Suppressor macrophage treated with lipopolysaccharide for 1 hour (primary cell): ENCODE data around the gene DNAJC4.
"Not testable (repeated sequence)": the region's sequence is repeated elsewhere in the genome, so short reads cannot be mapped to it uniquely, and the experiment has no call there.

ENCODE experiments used
- DNase-seq, 3 donors: peaks; one replicate each; pipeline ENCODE4 v3.0.0-alpha.2; 2020 to 2022

DNAJC4 gene

DNA sequence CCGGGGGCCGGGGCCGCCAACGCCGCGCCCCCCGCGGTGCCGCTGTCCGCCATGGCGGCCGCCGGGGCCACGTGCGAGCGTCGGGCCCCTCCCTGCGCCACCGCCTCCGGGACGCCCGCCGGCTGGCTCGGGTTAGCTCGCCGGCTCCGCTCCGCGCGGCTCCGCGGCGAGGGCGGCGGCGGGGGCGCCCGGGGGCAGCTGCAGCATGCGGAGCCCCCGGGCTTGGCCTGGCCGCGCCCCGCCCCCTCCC lies 16.2 kb downstream of the DNAJC4 start:
- DNase-seq = not testable (repeated sequence)

- peak; percentile 82 to 94 (median 89) for DNase-seq
These were observed 16.8 kb downstream of the DNAJC4 start, which contains the start of gene PPP1R14B for GRCh38 chr11:64246871-64247728. Gene PPP1R14B (minus strand): TSS chr11:64246943. CDS start chr11:64246673, 270 bp downstream.

GRCh38 chr11:64247729-64248531 lies 17.6 kb downstream of the DNAJC4 start:
- no peak for DNase-seq

DNA sequence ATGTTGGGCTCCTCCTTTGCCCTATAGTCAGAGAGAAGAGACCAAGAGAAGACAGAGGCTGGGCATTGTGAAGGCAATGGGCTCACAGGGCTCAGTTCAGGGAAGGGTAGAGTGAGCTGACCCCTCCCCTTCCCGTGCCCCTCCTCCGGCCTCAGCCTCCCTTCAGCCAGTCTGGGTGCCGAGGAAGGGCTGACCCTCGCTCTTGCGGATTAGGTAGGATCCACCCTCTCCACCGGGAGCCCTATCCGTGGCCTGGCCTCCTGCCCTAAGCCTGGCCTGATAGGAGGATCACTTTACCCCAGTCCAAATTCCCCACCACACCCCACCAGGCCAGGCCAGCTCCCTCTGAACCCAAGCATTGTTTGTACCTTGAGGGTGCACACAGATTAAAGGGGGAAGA lies 18.2 kb downstream of the DNAJC4 start:
- DNase-seq = no peak

DNA sequence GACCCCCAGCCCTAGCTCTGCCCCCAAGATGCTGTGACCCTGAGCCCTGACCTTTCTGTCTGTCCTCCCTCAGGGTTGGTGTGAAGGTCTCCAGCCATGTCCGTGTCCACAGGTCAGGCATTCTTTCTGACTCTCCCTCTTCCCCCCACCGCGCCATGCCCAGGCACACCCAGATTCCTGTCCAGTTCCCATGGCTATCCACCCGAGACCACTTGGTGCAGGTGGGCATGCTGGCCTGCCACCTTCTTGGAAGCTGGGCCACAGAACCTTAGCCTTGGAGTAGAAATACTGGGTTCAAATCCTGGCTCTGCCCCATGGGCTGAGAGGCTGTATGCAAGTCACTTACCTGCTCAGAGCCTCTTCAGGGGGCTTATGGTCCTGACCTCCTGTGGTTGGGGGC lies 18.7 kb downstream of the DNAJC4 start:
- DNase-seq = no peak

DNA sequence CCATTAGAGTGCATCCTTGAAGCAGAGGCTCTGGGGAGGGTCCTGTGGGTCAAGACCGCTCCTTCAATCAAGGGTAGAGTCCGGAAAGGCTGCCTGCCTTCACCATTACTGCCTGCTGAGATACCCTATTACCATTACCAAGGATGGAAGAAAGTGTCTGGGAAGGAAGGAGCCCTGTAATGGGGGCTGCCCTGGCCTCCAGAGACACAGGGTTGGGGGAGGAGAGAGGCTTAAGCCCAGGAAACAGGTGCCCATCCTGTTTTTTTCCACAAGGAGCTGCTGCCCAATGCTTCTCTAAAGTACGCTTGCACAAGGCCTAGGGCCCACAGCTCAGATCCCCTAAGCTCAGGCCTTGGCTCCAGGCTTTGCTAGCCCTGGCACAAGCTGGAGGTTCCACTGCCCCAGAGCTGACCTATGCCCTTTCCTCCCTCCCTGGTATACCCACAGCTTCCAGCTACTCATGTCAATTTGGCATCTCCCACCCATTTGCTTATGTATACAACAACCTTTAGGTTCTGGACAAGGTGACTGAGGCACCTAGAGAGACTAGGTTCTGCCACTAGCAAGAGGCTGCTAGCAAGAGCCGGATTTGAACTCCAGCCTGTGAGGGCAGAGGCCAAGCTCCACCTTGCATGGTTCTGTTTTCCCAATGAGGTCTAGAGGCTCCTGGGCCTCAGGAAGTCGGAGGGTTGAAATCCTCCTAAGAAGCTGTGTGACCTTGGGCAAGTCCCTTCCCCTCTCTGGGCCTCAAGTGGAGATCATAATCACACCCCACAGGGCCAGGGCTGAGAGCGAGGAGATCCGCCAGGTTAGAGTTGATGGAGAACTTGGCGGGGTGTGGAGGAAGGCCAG lies 19.4 kb downstream of the DNAJC4 start:
- DNase-seq = no peak

- DNase-seq = no peak
These were observed 20.2 kb downstream of the DNAJC4 start for GRCh38 chr11:64250415-64251015.

- DNase-seq = peak; percentile 70 to 93 (median 83)
These were observed 20.8 kb downstream of the DNAJC4 start, which contains the start of gene PLCB3 for GRCh38 chr11:64251016-64251752. Gene PLCB3 (plus strand): TSS chr11:64251530. CDS start chr11:64251650, 120 bp downstream.

- no peak for DNase-seq
These were observed 21.3 kb downstream of the DNAJC4 start for GRCh38 chr11:64251753-64252002.

DNA sequence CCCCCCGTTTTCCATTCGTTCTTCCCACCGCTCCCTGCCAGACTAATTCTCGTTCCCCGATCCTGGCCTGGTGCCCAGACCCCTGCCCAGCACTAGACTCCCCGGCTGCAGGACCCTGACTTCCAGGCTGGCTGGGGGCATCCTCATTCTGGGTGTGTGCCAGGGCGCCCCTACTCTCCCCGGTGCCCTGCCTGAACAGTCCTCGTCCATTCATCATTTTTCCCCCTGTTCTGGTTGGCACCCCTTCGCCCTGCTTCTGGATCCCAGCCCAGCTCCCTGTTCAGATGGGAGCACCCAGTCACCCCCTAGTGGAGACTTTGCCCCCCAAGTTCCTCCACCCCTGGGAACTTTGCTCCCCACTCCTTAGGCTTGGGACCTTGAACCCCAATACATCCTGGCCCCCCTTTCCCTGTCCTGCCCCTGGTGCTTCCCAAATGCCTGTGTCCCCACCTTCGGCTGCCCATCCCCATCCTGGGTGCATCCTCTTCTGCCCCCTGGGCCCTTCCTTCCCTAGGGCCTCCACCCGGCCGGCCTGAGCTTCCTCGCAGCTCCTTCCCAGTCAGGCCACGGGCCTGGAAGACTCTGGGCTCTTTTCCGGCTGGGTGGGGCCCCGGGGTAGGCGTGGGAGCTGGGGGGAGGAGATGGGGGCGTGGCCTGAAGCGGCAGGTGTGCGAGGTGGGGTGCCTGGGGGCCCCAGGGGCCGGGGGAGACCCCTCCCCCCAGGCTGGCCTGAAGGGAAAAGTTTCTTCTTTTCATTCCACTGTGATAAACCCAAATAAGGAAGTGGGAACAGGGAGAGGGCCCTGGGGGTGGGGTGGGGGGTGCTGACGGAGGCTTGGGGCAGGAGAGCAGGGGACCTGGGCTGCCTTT lies 21.9 kb downstream of the DNAJC4 start:
- DNase-seq = peak; percentile 57 to 82 (median 62)

DNA sequence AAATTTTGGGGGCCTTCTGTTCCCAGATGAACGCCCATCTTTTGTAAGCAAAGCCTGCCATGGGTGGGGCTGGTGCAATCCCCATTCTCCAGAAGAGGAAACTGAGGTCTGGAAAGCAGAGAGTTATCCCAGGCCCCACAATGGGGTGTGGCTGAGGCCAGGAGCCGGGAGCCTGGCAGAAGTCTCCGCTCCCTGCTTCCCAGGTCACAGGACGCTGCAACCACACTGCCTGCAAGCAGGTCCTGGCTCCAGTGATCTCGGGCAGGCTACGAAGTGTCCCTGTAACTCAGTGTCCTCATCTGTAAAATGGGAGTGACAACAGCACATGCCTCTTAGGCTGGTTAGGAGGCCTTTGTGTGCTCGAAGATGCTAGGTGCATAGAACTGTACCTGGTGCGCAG lies 22.7 kb downstream of the DNAJC4 start:
- no peak for DNase-seq

DNA sequence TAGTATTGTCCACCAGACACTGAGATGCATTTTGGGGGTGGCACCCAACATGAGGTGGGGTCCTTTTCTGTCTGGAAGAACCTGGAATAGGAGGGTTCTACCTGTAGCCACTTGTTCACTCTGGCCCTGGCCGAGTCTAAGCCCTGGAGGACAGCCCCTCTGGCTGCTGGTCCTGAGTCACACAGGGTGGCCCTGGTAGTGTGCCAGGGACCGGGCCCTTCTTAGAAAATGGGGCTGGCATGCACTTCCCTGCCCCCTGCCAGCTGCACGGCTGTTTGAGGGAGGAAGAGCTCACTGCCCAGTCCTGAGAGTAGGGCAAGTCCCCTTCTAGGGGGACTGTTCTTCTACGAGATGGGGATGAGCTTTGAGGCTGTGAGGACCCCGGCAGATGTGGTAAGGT lies 23.1 kb downstream of the DNAJC4 start:
- DNase-seq = no peak

GRCh38 chr11:64254326-64254725 lies 24.0 kb downstream of the DNAJC4 start:
- no peak for DNase-seq

DNA sequence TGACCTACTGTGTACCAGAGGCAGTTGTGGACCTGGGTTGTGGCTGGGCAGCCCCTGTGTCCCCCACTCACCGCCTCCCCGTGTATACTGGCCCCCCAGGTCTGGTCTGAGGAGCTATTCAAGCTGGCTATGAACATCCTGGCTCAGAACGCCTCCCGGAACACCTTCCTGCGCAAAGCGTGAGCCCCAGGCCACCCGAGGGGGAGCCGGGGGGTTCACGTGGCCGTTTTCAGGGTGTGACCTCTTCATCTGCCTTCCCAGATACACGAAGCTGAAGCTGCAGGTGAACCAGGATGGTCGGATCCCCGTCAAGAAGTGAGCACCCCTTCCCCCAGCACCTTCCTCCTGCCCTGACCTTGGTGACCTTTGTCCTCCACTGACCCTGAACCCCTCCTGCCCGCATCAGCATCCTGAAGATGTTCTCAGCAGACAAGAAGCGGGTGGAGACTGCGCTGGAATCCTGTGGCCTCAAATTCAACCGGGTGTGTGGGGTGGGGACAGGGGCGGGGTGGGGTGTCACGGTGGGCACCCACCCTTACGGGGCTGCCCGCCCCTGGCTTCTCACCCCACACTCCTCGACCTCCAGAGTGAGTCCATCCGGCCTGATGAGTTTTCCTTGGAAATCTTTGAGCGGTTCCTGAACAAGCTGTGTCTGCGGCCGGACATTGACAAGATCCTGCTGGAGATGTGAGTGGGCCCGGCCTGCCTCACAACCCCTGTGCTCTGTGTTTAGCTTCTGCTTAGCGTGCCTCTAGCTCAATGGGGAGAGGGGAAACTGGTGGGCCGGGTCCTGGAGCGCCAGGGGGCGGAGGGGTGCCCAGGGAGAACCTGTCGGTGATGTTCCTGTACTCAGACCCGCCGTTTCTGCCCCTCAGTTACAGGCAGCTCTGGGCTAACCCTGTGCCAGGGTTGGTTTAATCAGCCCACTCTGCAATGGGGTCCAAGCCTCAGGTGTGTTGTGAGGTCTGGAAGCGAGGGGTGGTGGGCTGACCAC lies 25.1 kb downstream of the DNAJC4 start:
- DNase-seq = no peak

DNA sequence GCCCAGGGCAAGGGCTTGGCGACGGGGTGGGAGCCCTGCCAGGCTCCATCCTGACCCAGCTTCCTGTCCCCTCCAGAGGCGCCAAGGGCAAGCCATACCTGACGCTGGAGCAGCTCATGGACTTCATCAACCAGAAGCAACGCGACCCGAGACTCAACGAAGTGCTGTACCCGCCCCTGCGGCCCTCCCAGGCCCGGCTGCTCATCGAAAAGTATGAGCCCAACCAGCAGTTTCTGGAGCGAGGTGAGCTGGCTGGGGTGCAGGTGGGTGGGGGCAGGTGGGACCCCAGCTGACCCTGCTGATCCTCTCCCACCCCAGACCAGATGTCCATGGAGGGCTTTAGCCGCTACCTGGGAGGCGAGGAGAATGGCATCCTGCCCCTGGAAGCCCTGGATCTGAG lies 26.0 kb downstream of the DNAJC4 start:
- DNase-seq = no peak

DNA sequence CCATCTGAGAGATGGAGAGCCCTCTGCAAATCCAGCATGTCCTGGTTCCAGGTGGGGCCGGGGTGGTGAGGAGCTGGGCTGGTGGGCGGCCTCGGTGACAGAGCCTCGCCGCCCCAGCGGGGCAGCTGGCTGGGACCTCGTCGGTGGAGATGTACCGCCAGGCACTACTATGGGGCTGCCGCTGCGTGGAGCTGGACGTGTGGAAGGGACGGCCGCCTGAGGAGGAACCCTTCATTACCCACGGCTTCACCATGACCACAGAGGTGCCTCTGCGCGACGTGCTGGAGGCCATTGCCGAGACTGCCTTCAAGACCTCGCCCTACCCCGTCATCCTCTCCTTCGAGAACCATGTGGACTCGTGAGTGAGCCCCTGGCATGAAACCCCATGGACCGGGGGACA lies 28.0 kb downstream of the DNAJC4 start:
- DNase-seq = no peak

DNA sequence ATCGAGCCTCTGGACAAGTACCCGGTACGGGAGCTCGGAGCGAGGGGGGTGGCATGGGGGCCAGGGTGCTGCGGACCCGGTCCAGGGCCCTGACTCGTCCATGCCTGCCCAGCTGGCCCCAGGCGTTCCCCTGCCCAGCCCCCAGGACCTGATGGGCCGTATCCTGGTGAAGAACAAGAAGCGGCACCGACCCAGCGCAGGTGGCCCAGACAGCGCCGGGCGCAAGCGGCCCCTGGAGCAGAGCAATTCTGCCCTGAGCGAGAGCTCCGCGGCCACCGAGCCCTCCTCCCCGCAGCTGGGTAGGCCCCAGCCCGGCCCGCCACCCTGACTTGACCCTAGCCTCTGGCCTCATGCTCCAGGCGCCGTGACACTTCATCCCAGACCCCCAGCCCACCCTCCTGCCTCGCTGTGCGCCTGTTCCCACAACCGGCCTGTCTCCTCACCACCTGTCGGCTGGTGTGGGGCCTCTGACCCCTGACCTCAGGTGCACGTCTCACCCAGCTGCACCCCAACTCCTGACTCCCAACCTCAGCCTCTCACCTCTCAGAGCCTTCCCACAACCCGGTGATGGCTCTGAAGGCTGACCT lies 28.7 kb downstream of the DNAJC4 start:
- no peak for DNase-seq

- DNase-seq = peak; percentile 73 to 86 (median 84)
These were observed 29.3 kb downstream of the DNAJC4 start for GRCh38 chr11:64259533-64260067.

- DNase-seq = peak; percentile 53 to 69 (median 63)
These were observed 29.9 kb downstream of the DNAJC4 start for GRCh38 chr11:64260147-64260708.
